T-cell (primary cell): ENCODE data around the gene CCDC158. TPM values are rescaled to one million over a fixed set of nuclear protein-coding genes. Genes with fewer than 3 reads are reported as not detected.
A peak's percentile ranks its signal among the peaks of the same experiment; 100 is the strongest.

Experiments
- ATAC-seq, 4 experiments: fragments of 200-7000 bp in 3 of 4; fragments of 150-1000 bp in 1 of 4; cut with Tn5 transposase; replicated peaks in 1 of 4; 1 replicate in 3 of 4; 2 replicates in 1 of 4; pipeline ENCODE4 v1.10.0; 2021; ENCODE audit warnings: moderate library complexity in 3 of 4, mild to moderate bottlenecking in 2 of 4, moderate number of reproducible peaks in 1 of 4
- CTCF ChIA-PET, 2 donors: fragments of 300-600 bp; sonication (Branson Sonifier 250); formaldehyde crosslinking; loops; one replicate each; lab custom pipeline; 2022; ENCODE audit warnings: antibody characterized with exemption in 2 of 2; lab: Charles Lee
- POLR2A ChIA-PET, 2 donors: fragments of 300-600 bp; sonication (Branson Sonifier 250); formaldehyde crosslinking; loops; one replicate each; lab custom pipeline; 2022; ENCODE audit warnings: antibody characterized with exemption in 2 of 2; lab: Charles Lee
- DNase-seq, 35 experiments: peaks; one replicate each; pipeline versions ENCODE4 v3.0.0 to v3.0.0-alpha.2; 2013 to 2023
- H3K27ac ChIP-seq: one replicate; pipeline ENCODE4 v1.5.1; 2013; ENCODE audit warnings: low read length
- H3K27me3 ChIP-seq, 2 experiments: replicated peaks in 1 of 2; 1 replicate in 1 of 2; 2 replicates in 1 of 2; pipeline versions ENCODE4 v1.6.1 to v1.7.0; 2013; ENCODE audit warnings: low read length in 1 of 2, mixed read lengths in 1 of 2; ENCODE audit not compliant: control insufficient read depth in 2 of 2, insufficient read depth in 2 of 2; ENCODE audit errors: extremely low read depth in 1 of 2
- H3K36me3 ChIP-seq, 2 donors: 1 replicate in 1 of 2; 2 replicates in 1 of 2; pipeline versions ENCODE4 v1.6.1 to v1.7.0; 2013; ENCODE audit warnings: low read length in 1 of 2; ENCODE audit not compliant: control insufficient read depth in 2 of 2, insufficient read depth in 1 of 2; ENCODE audit errors: extremely low read depth in 1 of 2
- H3K4me1 ChIP-seq, 2 experiments: 1 replicate in 1 of 2; 2 replicates in 1 of 2; pipeline versions ENCODE4 v1.6.1 to v1.7.0; 2013; ENCODE audit warnings: low read length in 2 of 2, mixed read lengths in 1 of 2; ENCODE audit not compliant: insufficient read depth in 2 of 2, control insufficient read depth in 1 of 2; ENCODE audit errors: extremely low read depth in 1 of 2
- H3K4me3 ChIP-seq, 2 donors: 1 replicate in 1 of 2; 2 replicates in 1 of 2; pipeline versions ENCODE4 v1.5.1 to v1.7.0; 2013; ENCODE audit warnings: mild to moderate bottlenecking in 2 of 2, low read length in 1 of 2, moderate library complexity in 1 of 2; ENCODE audit not compliant: control insufficient read depth in 1 of 2; ENCODE audit errors: extremely low read depth in 1 of 2
- H3K9me3 ChIP-seq: 2 replicates; pipeline ENCODE4 v1.7.0; 2013
- H3K27ac Mint-ChIP-seq, 2 donors: one replicate each; pipeline ENCODE4 v1.8.0; 2020 to 2021; ENCODE audit warnings: mild to moderate bottlenecking in 2 of 2, mixed read lengths in 2 of 2
- H3K27me3 Mint-ChIP-seq, 2 donors: one replicate each; pipeline ENCODE4 v1.8.0; 2021 to 2022; ENCODE audit warnings: mixed read lengths in 2 of 2
- H3K36me3 Mint-ChIP-seq: one replicate; pipeline ENCODE4 v1.8.0; 2021; ENCODE audit warnings: mixed read lengths
- H3K4me1 Mint-ChIP-seq, 3 donors: one replicate each; pipeline ENCODE4 v1.8.0; 2020 to 2022; ENCODE audit warnings: mixed read lengths in 3 of 3, mild to moderate bottlenecking in 1 of 3
- H3K4me3 Mint-ChIP-seq, 3 donors: one replicate each; pipeline ENCODE4 v1.8.0; 2020 to 2022; ENCODE audit warnings: mild to moderate bottlenecking in 3 of 3, mixed read lengths in 3 of 3, moderate library complexity in 3 of 3
- H3K9me3 Mint-ChIP-seq, 3 donors: one replicate each; pipeline ENCODE4 v1.8.0; 2020 to 2022; ENCODE audit warnings: mixed read lengths in 3 of 3
- WGBS: methylation state at CpG from one replicate; pipeline ENCODE4 v1.1.5; 2013; ENCODE audit warnings: missing lambda C conversion rate; ENCODE audit not compliant: insufficient coverage; 5-methylcytosine and 5-hydroxymethylcytosine counted together
- total RNA-seq, 35 experiments: library from RNA in 6 of 35; stranded (reverse) in 6 of 35; fragments of 120-200 nt in 1 of 35; gene quantifications; one replicate each; pipeline versions ENCODE4 v1.2.1 to v1.2.4 and lab custom pipeline; 2013 to 2026

The CCDC158 gene
- total RNA-seq, 5 donors from 2014 or later (not counting 1 experiment from before 2014, with no cell fraction given): not detected

GRCh38 chr4:76313547-76313946 is 107.4 kb downstream of the CCDC158 start:
- peaks cover 0 to 6% of the 10 kb centered on the region in 2 experiments for H3K27me3 ChIP-seq
- no CpG with 5 or more reads among the region's 2 CpGs for WGBS
- H3K9me3 ChIP-seq: peaks cover 2% of the 10 kb centered on the region
- H3K36me3 ChIP-seq: no peaks in the 10 kb centered on the region
- Mint-ChIP-seq H3K27me3 (peaks cover 9 to 10% of the 10 kb centered on the region in 2 donors), H3K4me3 (no peak overlapping the region), H3K4me1 (peaks cover 0 to 2% (median 0%) of the 10 kb centered on the region in 3 donors), H3K9me3 (peaks cover 8 to 32% (median 9%) of the 10 kb centered on the region in 3 donors), H3K36me3 (peaks cover 18% of the 10 kb centered on the region), H3K27ac (no peak overlapping the region)
- no peak overlapping the region for H3K27ac ChIP-seq
- no peak overlapping the region for H3K4me3 ChIP-seq
- no peak for ATAC-seq
- H3K4me1 ChIP-seq: no peaks in the 10 kb centered on the region
- ChIA-PET CTCF (interaction anchor here (0.5 to 1.0 kb wide), 3 partner anchors 11 to 418 kb away, joined by 3 to 10 read pairs (median 3); no protein-coding TSS in a partner anchor), POLR2A (no interaction called here)
- DNase-seq: no peak

- peaks cover 2% of the 10 kb centered on the region for H3K9me3 ChIP-seq
- no peaks in the 10 kb centered on the region for H3K36me3 ChIP-seq
- POLR2A ChIA-PET: no interaction called here
- H3K4me1 ChIP-seq: peaks cover 0 to 4% of the 10 kb centered on the region in 2 experiments
- H3K4me3 ChIP-seq: no peak overlapping the region
- CTCF ChIA-PET: no interaction called here
- H3K9me3 Mint-ChIP-seq: peaks cover 8 to 22% (median 9%) of the 10 kb centered on the region in 3 donors
- no peak overlapping the region for H3K27ac ChIP-seq
- DNase-seq (no peak), ATAC-seq (no peak)
- peaks cover 0 to 6% of the 10 kb centered on the region in 2 experiments for H3K27me3 ChIP-seq
- no peak overlapping the region for H3K27ac Mint-ChIP-seq
- H3K36me3 Mint-ChIP-seq: peaks cover 18% of the 10 kb centered on the region
- no peak overlapping the region for H3K4me3 Mint-ChIP-seq
- no CpG with 5 or more reads among the region's 1 CpG for WGBS
- H3K27me3 Mint-ChIP-seq: peaks cover 5 to 9% of the 10 kb centered on the region in 2 donors
- peaks cover 0 to 6% (median 1%) of the 10 kb centered on the region in 3 donors for H3K4me1 Mint-ChIP-seq
Observed at GRCh38 chr4:76312457-76312856, 108.5 kb downstream of the CCDC158 start.

GRCh38 chr4:76311896-76312331 is 109.0 kb downstream of the CCDC158 start:
- ChIA-PET POLR2A (no interaction called here), CTCF (no interaction called here)
- Histone ChIP-seq H3K9me3 (peaks cover 2% of the 10 kb centered on the region), H3K36me3 (no peaks in the 10 kb centered on the region), H3K4me3 (no peak overlapping the region), H3K4me1 (peaks cover 0 to 9% of the 10 kb centered on the region in 2 experiments), H3K27ac (no peak overlapping the region), H3K27me3 (peaks cover 0 to 9% of the 10 kb centered on the region in 2 experiments)
- no peak for ATAC-seq
- Mint-ChIP-seq H3K4me1 (peaks cover 0 to 9% (median 4%) of the 10 kb centered on the region in 3 donors), H3K27me3 (peaks cover 5 to 9% of the 10 kb centered on the region in 2 donors), H3K27ac (no peak overlapping the region), H3K4me3 (no peak overlapping the region), H3K36me3 (peaks cover 15% of the 10 kb centered on the region), H3K9me3 (peaks cover 7 to 17% (median 8%) of the 10 kb centered on the region in 3 donors)
- no peak for DNase-seq
- WGBS: no CpG with 5 or more reads among the region's 1 CpG

GRCh38 chr4:76310683-76311082 is 110.3 kb downstream of the CCDC158 start:
- Mint-ChIP-seq H3K27me3 (peaks cover 0 to 4% of the 10 kb centered on the region in 2 donors), H3K36me3 (peaks cover 7% of the 10 kb centered on the region), H3K4me1 (peaks cover 1 to 11% (median 6%) of the 10 kb centered on the region in 3 donors), H3K4me3 (no peak overlapping the region), H3K9me3 (peaks cover 0 to 6% (median 0%) of the 10 kb centered on the region in 3 donors), H3K27ac (no peak overlapping the region)
- CTCF ChIA-PET: no interaction called here
- 82% methylated on average over 2 of the region's 4 CpGs for WGBS
- Histone ChIP-seq H3K9me3 (peaks cover under 1% of the 10 kb centered on the region), H3K36me3 (no peaks in the 10 kb centered on the region), H3K4me3 (no peak overlapping the region), H3K4me1 (peaks cover under 1 to 18% of the 10 kb centered on the region in 2 experiments), H3K27me3 (peaks cover 0 to 14% of the 10 kb centered on the region in 2 experiments), H3K27ac (no peak overlapping the region)
- DNase-seq (no peak), ATAC-seq (no peak)
- POLR2A ChIA-PET: no interaction called here

GRCh38 chr4:76309939-76310550 is 110.9 kb downstream of the CCDC158 start:
- H3K4me1 ChIP-seq: peaks cover 7 to 24% of the 10 kb centered on the region in 2 experiments
- no peaks in the 10 kb centered on the region for H3K9me3 ChIP-seq
- Mint-ChIP-seq H3K27me3 (no peaks in the 10 kb centered on the region), H3K4me1 (peaks cover 8 to 18% (median 12%) of the 10 kb centered on the region in 3 donors), H3K36me3 (peaks cover 2% of the 10 kb centered on the region), H3K27ac (no peak overlapping the region), H3K9me3 (no peaks in the 10 kb centered on the region), H3K4me3 (no peak overlapping the region)
- H3K27ac ChIP-seq: no peak overlapping the region
- ATAC-seq (no peak), DNase-seq (no peak)
- H3K36me3 ChIP-seq: no peaks in the 10 kb centered on the region
- peaks cover 0 to 11% of the 10 kb centered on the region in 2 experiments for H3K27me3 ChIP-seq
- 100% methylated on average over 1 of the region's 3 CpGs for WGBS
- ChIA-PET CTCF (interaction anchor here in 1 of 2 donors (0.7 kb wide), 1 partner anchor 130 kb away, joined by 4 read pairs; no protein-coding TSS in a partner anchor), POLR2A (no interaction called here)
- H3K4me3 ChIP-seq: no peak overlapping the region

- Mint-ChIP-seq H3K9me3 (no peaks in the 10 kb centered on the region), H3K4me3 (peak overlapping the region in 2 of 3 donors; percentile 14 to 38), H3K4me1 (peaks cover 16 to 30% (median 23%) of the 10 kb centered on the region in 3 donors), H3K27ac (no peak overlapping the region), H3K27me3 (no peaks in the 10 kb centered on the region), H3K36me3 (no peaks in the 10 kb centered on the region)
- H3K9me3 ChIP-seq: no peaks in the 10 kb centered on the region
- 100% methylated on average over 5 of the region's 6 CpGs for WGBS
- H3K36me3 ChIP-seq: no peaks in the 10 kb centered on the region
- peaks cover 0 to 8% of the 10 kb centered on the region in 2 experiments for H3K27me3 ChIP-seq
- ChIA-PET CTCF (interaction anchor here in 1 of 2 donors (1.0 kb wide), 1 partner anchor 129 kb away, joined by 3 read pairs; no protein-coding TSS in a partner anchor), POLR2A (no interaction called here)
- no peak overlapping the region for H3K4me3 ChIP-seq
- DNase-seq (no peak), ATAC-seq (no peak)
- peaks cover 18 to 36% of the 10 kb centered on the region in 2 experiments for H3K4me1 ChIP-seq
- H3K27ac ChIP-seq: no peak overlapping the region
Observed at GRCh38 chr4:76308548-76308947, 112.4 kb downstream of the CCDC158 start.
